OCI-LY1 (cell line): Measurements from ENCODE around the gene SLC15A1.

Experiments used
- H2AFZ ChIP-seq: fragments of 200-600 bp; sonication (generic), shearing (Covaris generic); 2 replicates; pipeline ENCODE4 v1.6.0; 2014; ENCODE audit warnings: antibody characterized with exemption, mild to moderate bottlenecking, low read length
- H3F3A ChIP-seq: fragments of 200-600 bp; sonication (generic), shearing (Covaris generic); 2 replicates; pipeline ENCODE4 v1.6.0; 2014; ENCODE audit warnings: mild to moderate bottlenecking, antibody characterized with exemption, low read length, moderate library complexity; ENCODE audit not compliant: insufficient read depth
- H3K27ac ChIP-seq: fragments of 200-600 bp; sonication (generic); 2 replicates; pipeline ENCODE4 v1.5.1; 2014; ENCODE audit warnings: low read length, mixed run types, mild to moderate bottlenecking, low read depth; ENCODE audit not compliant: poor library complexity, severe bottlenecking
- H3K27me3 ChIP-seq: fragments of 200-600 bp; sonication (generic); 2 replicates; pipeline ENCODE4 v1.6.0; 2014; ENCODE audit warnings: antibody characterized with exemption, mild to moderate bottlenecking, low read length, moderate library complexity; ENCODE audit not compliant: insufficient read depth
- H3K36me3 ChIP-seq: fragments of 200-600 bp; sonication (generic); 2 replicates; pipeline ENCODE4 v1.6.1; 2014; ENCODE audit warnings: mild to moderate bottlenecking, antibody characterized with exemption, low read length, moderate library complexity, mixed read lengths; ENCODE audit not compliant: insufficient read depth
- H3K4me1 ChIP-seq: fragments of 200-600 bp; sonication (generic); 2 replicates; pipeline ENCODE4 v1.5.1; 2014; ENCODE audit warnings: mild to moderate bottlenecking, low read length, moderate library complexity; ENCODE audit not compliant: insufficient read depth, severe bottlenecking
- H3K4me2 ChIP-seq: fragments of 200-600 bp; sonication (generic), shearing (Covaris generic); 2 replicates; pipeline ENCODE4 v1.6.1; 2014; ENCODE audit warnings: low read length
- H3K4me3 ChIP-seq: fragments of 200-600 bp; sonication (generic); 2 replicates; pipeline ENCODE4 v1.5.1; 2014; ENCODE audit warnings: low read length, low read depth, mild to moderate bottlenecking, mixed read lengths; ENCODE audit not compliant: poor library complexity, severe bottlenecking
- H3K79me2 ChIP-seq: fragments of 200-600 bp; shearing (Covaris generic); 2 replicates; pipeline ENCODE4 v1.6.1; 2016; ENCODE audit warnings: mixed run types, low read length, mixed read lengths; ENCODE audit not compliant: insufficient read depth
- H3K9ac ChIP-seq: fragments of 200-600 bp; sonication (generic), shearing (Covaris generic); 2 replicates; pipeline ENCODE4 v1.6.1; 2014; ENCODE audit warnings: mild to moderate bottlenecking, low read length, mixed read lengths
- H3K9me2 ChIP-seq: fragments of 200-600 bp; sonication (generic), shearing (Covaris generic); 2 replicates; pipeline ENCODE4 v1.6.1; 2014; ENCODE audit warnings: low read depth, mild to moderate bottlenecking, low read length, mixed read lengths
- H3K9me3 ChIP-seq: fragments of 200-600 bp; shearing (Covaris generic); 2 replicates; pipeline ENCODE4 v1.6.1; 2014; ENCODE audit warnings: low read length, mixed read lengths
- H4K20me1 ChIP-seq: fragments of 200-600 bp; sonication (generic), shearing (Covaris generic); 2 replicates; pipeline ENCODE4 v1.6.0; 2016; ENCODE audit warnings: mild to moderate bottlenecking, low read length; ENCODE audit not compliant: insufficient read depth
- CTCF ChIP-seq: fragments of 200-600 bp; sonication (generic), shearing (Covaris generic); IDR thresholded peaks from 2 replicates; pipeline ENCODE4 v1.5.1; 2017; ENCODE audit warnings: mild to moderate bottlenecking, antibody characterized with exemption, low read length, moderate library complexity, mixed read lengths
- EZH2 ChIP-seq: fragments of 200-600 bp; sonication (generic), shearing (Covaris generic); IDR thresholded peaks from 2 replicates; pipeline ENCODE4 v1.8.0; 2017; ENCODE audit warnings: borderline replicate concordance, mixed run types, mild to moderate bottlenecking, antibody characterized with exemption, low read length, moderate library complexity, mixed read lengths

The SLC15A1 gene

GRCh38 chr13:98772794-98773452 is 20.5 kb upstream of the SLC15A1 start:
- no peak overlapping the region for H3K4me3 ChIP-seq
- no peaks in the 10 kb centered on the region for H4K20me1 ChIP-seq
- H3K9me3 ChIP-seq: no peaks in the 10 kb centered on the region
- H3K4me2 ChIP-seq: no peak overlapping the region
- no peaks in the 10 kb centered on the region for H3F3A ChIP-seq
- H2AFZ ChIP-seq: no peak overlapping the region
- no peaks in the 10 kb centered on the region for H3K9me2 ChIP-seq
- H3K27ac ChIP-seq: no peak overlapping the region
- H3K27me3 ChIP-seq: peaks cover 9% of the 10 kb centered on the region
- no peaks in the 10 kb centered on the region for H3K36me3 ChIP-seq
- no peak overlapping the region for H3K9ac ChIP-seq
- TF ChIP-seq EZH2 (no peak), CTCF (peak; percentile 57; the same call in 1 of the 2 replicates)
- H3K79me2 ChIP-seq: no peaks in the 10 kb centered on the region
- no peaks in the 10 kb centered on the region for H3K4me1 ChIP-seq

GRCh38 chr13:98771838-98772611 is 19.6 kb upstream of the SLC15A1 start:
- no peak for TF ChIP-seq CTCF
- TF ChIP-seq EZH2: no peak
- H3K4me3 ChIP-seq: no peak overlapping the region
- H3K9me3 ChIP-seq: no peaks in the 10 kb centered on the region
- peaks cover 9% of the 10 kb centered on the region for H3K27me3 ChIP-seq
- H3K4me2 ChIP-seq: no peak overlapping the region
- H3K79me2 ChIP-seq: no peaks in the 10 kb centered on the region
- no peaks in the 10 kb centered on the region for H3K9me2 ChIP-seq
- no peak overlapping the region for H2AFZ ChIP-seq
- no peak overlapping the region for H3K27ac ChIP-seq
- H4K20me1 ChIP-seq: no peaks in the 10 kb centered on the region
- no peaks in the 10 kb centered on the region for H3K4me1 ChIP-seq
- H3F3A ChIP-seq: no peaks in the 10 kb centered on the region
- H3K36me3 ChIP-seq: no peaks in the 10 kb centered on the region
- no peak overlapping the region for H3K9ac ChIP-seq

- no peaks in the 10 kb centered on the region for H3K79me2 ChIP-seq
- no peaks in the 10 kb centered on the region for H3F3A ChIP-seq
- H2AFZ ChIP-seq: no peak overlapping the region
- TF ChIP-seq CTCF (no peak), EZH2 (no peak)
- H3K9me3 ChIP-seq: no peaks in the 10 kb centered on the region
- no peak overlapping the region for H3K27ac ChIP-seq
- peaks cover 9% of the 10 kb centered on the region for H3K27me3 ChIP-seq
- H3K4me3 ChIP-seq: no peak overlapping the region
- H3K4me2 ChIP-seq: no peak overlapping the region
- H4K20me1 ChIP-seq: no peaks in the 10 kb centered on the region
- H3K9me2 ChIP-seq: no peaks in the 10 kb centered on the region
- no peaks in the 10 kb centered on the region for H3K36me3 ChIP-seq
- H3K4me1 ChIP-seq: no peaks in the 10 kb centered on the region
- H3K9ac ChIP-seq: no peak overlapping the region
Observed at GRCh38 chr13:98769736-98770135, 17.3 kb upstream of the SLC15A1 start.
